ENCODE data around the gene ERLIN1. TPM values are rescaled to one million over a fixed set of nuclear protein-coding genes. Genes with fewer than 3 reads are reported as not detected.
A peak's percentile ranks its signal among the peaks of the same experiment; 100 is the strongest.

ERLIN1 gene
- polyA plus RNA-seq, 1 donor (not counting 4 experiments of a cell fraction or from before 2014, with no cell fraction given), result 45.6 TPM

DNA sequence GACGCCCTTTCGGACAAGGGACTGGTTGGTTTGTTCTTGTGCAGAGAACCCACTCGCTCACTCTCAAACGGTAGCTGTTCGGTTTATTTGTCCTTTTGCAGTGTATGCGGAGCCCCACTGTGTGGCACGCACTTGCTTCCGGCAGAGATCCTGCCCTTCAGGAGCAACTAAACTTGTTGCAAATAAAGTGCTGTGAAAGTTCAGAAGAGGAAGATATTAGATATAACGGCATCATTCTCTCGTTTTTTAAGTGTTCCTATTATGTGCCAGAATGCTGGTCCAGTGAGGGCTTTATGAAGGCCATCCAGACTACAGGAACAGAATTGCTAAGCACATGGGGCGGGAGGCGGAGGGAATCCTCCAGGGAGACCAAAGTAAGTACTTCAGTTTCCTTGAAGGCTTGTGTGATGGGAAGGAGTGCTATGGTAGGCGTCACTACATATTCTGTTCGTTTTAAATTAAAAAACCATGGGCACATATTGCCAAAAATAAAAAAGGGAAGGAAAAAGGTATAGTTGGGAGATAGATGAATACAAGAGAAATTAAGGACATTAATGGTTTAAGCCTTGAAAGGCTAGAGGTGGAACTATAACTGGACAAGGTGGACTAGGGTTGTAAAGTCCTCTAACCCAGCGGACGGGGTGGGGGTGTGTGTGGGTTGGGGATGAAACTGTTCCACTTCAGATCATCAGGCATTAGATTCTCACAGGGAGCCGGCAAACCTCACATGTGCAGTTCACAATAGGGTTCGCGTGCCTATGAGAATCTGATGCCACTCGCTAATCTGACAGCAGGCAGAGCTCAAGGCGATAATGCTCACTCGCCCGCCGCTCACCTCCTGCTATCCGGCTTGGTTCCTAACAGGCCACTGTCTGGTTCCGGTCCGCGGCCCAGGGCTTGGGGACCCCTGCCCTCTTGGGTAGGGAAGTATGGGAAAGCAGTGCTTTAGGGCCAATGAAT lies 704 bp upstream of the ERLIN1 start:
- DNase-seq (ENCODE audit: low read depth, low spot score) (no peak), FAIRE-seq (peak; percentile 61)
- H3K36me3 ChIP-seq (ENCODE audit: control insufficient read depth in 2 of 2, extremely low read depth in 1 of 2, insufficient read depth in 2 of 2, low read length in 2 of 2), result peaks cover 6 to 7% of the 10 kb centered on the region in 2 experiments

DNA sequence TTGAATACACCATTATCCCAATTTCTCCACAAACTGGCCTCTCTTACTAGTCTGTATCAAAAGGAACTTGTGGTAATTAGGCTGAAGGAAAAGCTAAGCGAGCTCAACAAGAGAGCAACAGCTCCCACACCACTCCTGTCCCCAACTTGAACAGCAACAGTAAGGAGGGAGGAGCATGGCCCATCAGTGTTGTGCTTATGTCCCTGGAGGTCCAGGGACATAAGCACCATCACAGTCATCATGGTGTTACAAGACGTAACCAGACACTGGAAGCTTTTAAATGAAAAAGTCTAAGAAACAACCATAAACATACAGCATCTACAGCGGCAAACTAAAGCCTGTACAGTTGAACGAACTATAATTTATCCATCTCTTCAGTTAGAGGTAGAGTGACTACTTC lies 989 bp downstream of the ERLIN1 start:
- DNase-seq (ENCODE audit: low read depth, low spot score), result no peak
- peak; percentile 86 for FAIRE-seq

More for the DNA sequence above, 704 bp upstream of the ERLIN1 start:
- Histone ChIP-seq H3K79me2 (ENCODE audit: control insufficient read depth, insufficient read depth, low read length) (peaks cover 34% of the 10 kb centered on the region), H3K27me3 (ENCODE audit: control insufficient read depth, extremely low read depth, insufficient read depth, low read length) (no peaks in the 10 kb centered on the region), H3K4me2 (ENCODE audit: control insufficient read depth, extremely low read depth, insufficient read depth, low read depth, low read length) (peak overlapping the region; percentile 90), H3K9me1 (ENCODE audit: control insufficient read depth, extremely low read depth, insufficient read depth, low read length) (no peaks in the 10 kb centered on the region), H4K20me1 (ENCODE audit: control insufficient read depth, extremely low read depth, insufficient read depth, low read length) (no peaks in the 10 kb centered on the region), H3K4me3 (ENCODE audit: control insufficient read depth in 2 of 3, extremely low read depth in 1 of 3, insufficient read depth in 2 of 3, low read depth in 1 of 3, low read length in 3 of 3) (peak overlapping the region; percentile 74 to 97 (median 89)), H3K27ac (ENCODE audit: control insufficient read depth, insufficient read depth, low read length) (peak overlapping the region; percentile 97), H3K9ac (ENCODE audit: control insufficient read depth, extremely low read depth, insufficient read depth, low read length) (peak overlapping the region; percentile 98), H3K9me3 (ENCODE audit: control insufficient read depth, low read depth, low read length) (no peaks in the 10 kb centered on the region), H2AFZ (ENCODE audit: control insufficient read depth, low read length) (peak overlapping the region; percentile 99), H3K4me1 (ENCODE audit: control insufficient read depth, extremely low read depth, insufficient read depth, low read length) (peaks cover 26% of the 10 kb centered on the region)
- no peak for TF ChIP-seq EZH2 (IDR thresholded peaks at IDR 0.05; ENCODE audit: low read length)
- TF ChIP-seq, protein P1, sequence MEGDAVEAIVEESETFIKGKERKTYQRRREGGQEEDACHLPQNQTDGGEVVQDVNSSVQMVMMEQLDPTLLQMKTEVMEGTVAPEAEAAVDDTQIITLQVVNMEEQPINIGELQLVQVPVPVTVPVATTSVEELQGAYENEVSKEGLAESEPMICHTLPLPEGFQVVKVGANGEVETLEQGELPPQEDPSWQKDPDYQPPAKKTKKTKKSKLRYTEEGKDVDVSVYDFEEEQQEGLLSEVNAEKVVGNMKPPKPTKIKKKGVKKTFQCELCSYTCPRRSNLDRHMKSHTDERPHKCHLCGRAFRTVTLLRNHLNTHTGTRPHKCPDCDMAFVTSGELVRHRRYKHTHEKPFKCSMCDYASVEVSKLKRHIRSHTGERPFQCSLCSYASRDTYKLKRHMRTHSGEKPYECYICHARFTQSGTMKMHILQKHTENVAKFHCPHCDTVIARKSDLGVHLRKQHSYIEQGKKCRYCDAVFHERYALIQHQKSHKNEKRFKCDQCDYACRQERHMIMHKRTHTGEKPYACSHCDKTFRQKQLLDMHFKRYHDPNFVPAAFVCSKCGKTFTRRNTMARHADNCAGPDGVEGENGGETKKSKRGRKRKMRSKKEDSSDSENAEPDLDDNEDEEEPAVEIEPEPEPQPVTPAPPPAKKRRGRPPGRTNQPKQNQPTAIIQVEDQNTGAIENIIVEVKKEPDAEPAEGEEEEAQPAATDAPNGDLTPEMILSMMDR (optimal IDR thresholded peaks at IDR 0.05 in 1 of 3, IDR thresholded peaks at IDR 0.05 in 1 of 3, conservative IDR thresholded peaks at IDR 0.05 in 1 of 3; ENCODE audit: extremely low read depth in 1 of 3, insufficient read depth in 2 of 3, low read length in 3 of 3), result no peak
- dilution Hi-C loops (cut with MboI; ENCODE audit: extremely low pct_ligation_motif_present, low sequenced_read_pairs), result no loop called here

More for the DNA sequence above, 989 bp downstream of the ERLIN1 start:
- Histone ChIP-seq H3K9me3 (ENCODE audit: control insufficient read depth, low read depth, low read length) (no peaks in the 10 kb centered on the region), H3K4me1 (ENCODE audit: control insufficient read depth, extremely low read depth, insufficient read depth, low read length) (peaks cover 26% of the 10 kb centered on the region), H2AFZ (ENCODE audit: control insufficient read depth, low read length) (no peak overlapping the region), H3K79me2 (ENCODE audit: control insufficient read depth, insufficient read depth, low read length) (peaks cover 34% of the 10 kb centered on the region), H3K9ac (ENCODE audit: control insufficient read depth, extremely low read depth, insufficient read depth, low read length) (peak overlapping the region; percentile 98), H3K4me3 (ENCODE audit: control insufficient read depth in 2 of 3, extremely low read depth in 1 of 3, insufficient read depth in 2 of 3, low read depth in 1 of 3, low read length in 3 of 3) (peak overlapping the region; percentile 74 to 97 (median 89)), H3K27ac (ENCODE audit: control insufficient read depth, insufficient read depth, low read length) (peak overlapping the region; percentile 97), H3K4me2 (ENCODE audit: control insufficient read depth, extremely low read depth, insufficient read depth, low read depth, low read length) (peak overlapping the region; percentile 91), H4K20me1 (ENCODE audit: control insufficient read depth, extremely low read depth, insufficient read depth, low read length) (no peaks in the 10 kb centered on the region), H3K27me3 (ENCODE audit: control insufficient read depth, extremely low read depth, insufficient read depth, low read length) (no peaks in the 10 kb centered on the region), H3K36me3 (ENCODE audit: control insufficient read depth in 2 of 2, extremely low read depth in 1 of 2, insufficient read depth in 2 of 2, low read length in 2 of 2) (peaks cover 2 to 9% of the 10 kb centered on the region in 2 experiments), H3K9me1 (ENCODE audit: control insufficient read depth, extremely low read depth, insufficient read depth, low read length) (no peaks in the 10 kb centered on the region)
- TF ChIP-seq, protein P1 (optimal IDR thresholded peaks at IDR 0.05 in 1 of 3, IDR thresholded peaks at IDR 0.05 in 1 of 3, conservative IDR thresholded peaks at IDR 0.05 in 1 of 3; ENCODE audit: extremely low read depth in 1 of 3, insufficient read depth in 2 of 3, low read length in 3 of 3), result no peak
- TF ChIP-seq EZH2 (IDR thresholded peaks at IDR 0.05; ENCODE audit: low read length), result no peak
- dilution Hi-C loops (cut with MboI; ENCODE audit: extremely low pct_ligation_motif_present, low sequenced_read_pairs), result no loop called here

All from keratinocyte (primary cell).